GM13977 (cell line): ENCODE data around the gene SETDB1.
"Not testable (repeated sequence)": the region's sequence is repeated elsewhere in the genome, so short reads cannot be mapped to it uniquely, and the experiment has no call there.

Source experiments
- DNase-seq: peaks from one replicate; pipeline ENCODE4 v3.0.0; 2012; ENCODE audit warnings: low spot score
- CTCF ChIP-seq: IDR thresholded peaks from 2 replicates; pipeline ENCODE4 v1.5.1; 2012; ENCODE audit warnings: mild to moderate bottlenecking, control low read depth; ENCODE audit not compliant: insufficient read depth; ENCODE audit errors: extremely low read depth, missing control alignments
- in situ Hi-C: fragments of 300-500 bp; cut with MboI; formaldehyde crosslinking; loops from one replicate; pipeline ENCODE4 v1.12.0; 2022; ENCODE audit warnings: low sequenced_read_pairs, low pct_unique_long_range_greater_than_20kb, mixed read lengths, inconsistent platforms; ENCODE audit not compliant: unreplicated experiment

Gene SETDB1

GRCh38 chr1:150927624-150928023 lies 1.5 kb downstream of the SETDB1 start:
- no peak for DNase-seq
- TF ChIP-seq CTCF: no peak
- in situ Hi-C loops: no loop called here

GRCh38 chr1:150928286-150928685 lies 2.1 kb downstream of the SETDB1 start:
- TF ChIP-seq CTCF: no peak
- in situ Hi-C loops: no loop called here
- no peak for DNase-seq

GRCh38 chr1:150928775-150929174 lies 2.6 kb downstream of the SETDB1 start:
- in situ Hi-C loops: not testable (repeated sequence)

GRCh38 chr1:150931773-150932172 lies 5.6 kb downstream of the SETDB1 start:
- no peak for DNase-seq
- in situ Hi-C loops: no loop called here

More at GRCh38 chr1:150928775-150929174, 2.6 kb downstream of the SETDB1 start:
- not testable (repeated sequence) for DNase-seq

GRCh38 chr1:150944856-150945255 lies 18.7 kb downstream of the SETDB1 start:
- TF ChIP-seq CTCF: no peak
- DNase-seq: no peak
- in situ Hi-C loops: no loop called here

More at GRCh38 chr1:150931773-150932172, 5.6 kb downstream of the SETDB1 start:
- TF ChIP-seq CTCF: no peak

GRCh38 chr1:150954708-150955107 lies 28.5 kb downstream of the SETDB1 start:
- no peak for TF ChIP-seq CTCF
- DNase-seq: no peak
- in situ Hi-C loops: loop anchor here (25.0 kb wide), 1 partner anchor 717 kb away; the partner anchor contains the start of gene ANP32E

- DNase-seq: no peak
- in situ Hi-C loops: loop anchor here (25.0 kb wide), 1 partner anchor 718 kb away; the partner anchor contains the start of gene ANP32E
Observed at GRCh38 chr1:150955280-150955679, 29.1 kb downstream of the SETDB1 start.

More at GRCh38 chr1:150955280-150955679, 29.1 kb downstream of the SETDB1 start:
- TF ChIP-seq CTCF: no peak
